HCT116 (cell line): ENCODE results near the gene TACC2. TPM values are rescaled to one million over a fixed set of nuclear protein-coding genes. Genes with fewer than 3 reads are reported as not detected.
A peak's percentile ranks its signal among the peaks of the same experiment; 100 is the strongest.

Experiments
- ATAC-seq: fragments of 200-7000 bp; cut with Tn5 transposase; 2 replicates; pipeline ENCODE4 v1.9.1; 2020; ENCODE audit warnings: mild to moderate bottlenecking, moderate library complexity
- BruUV-seq: library from RNA; stranded (reverse); fragments of 400-500 nt; replicated peaks from 2 replicates; lab custom pipeline; 2021; lab: Mats Ljungman, UMichigan
- CTCF ChIA-PET: fragments of 300-600 bp; sonication (Branson Sonifier 250); formaldehyde crosslinking; loops from one replicate; lab custom pipeline; 2021; ENCODE audit warnings: antibody characterized with exemption; lab: Charles Lee
- POLR2A ChIA-PET: fragments of 300-600, 350-600 bp; sonication (Branson Sonifier 250); formaldehyde crosslinking; loops from one replicate; lab custom pipeline; 2021; ENCODE audit warnings: antibody characterized with exemption; lab: Charles Lee
- RAD21 ChIA-PET, 2 experiments: fragments of 300-600 bp; sonication (Branson Sonifier 250); formaldehyde crosslinking; loops; one replicate each; lab custom pipeline; 2023; ENCODE audit warnings: low total read pairs in 2 of 2; ENCODE audit not compliant: uncharacterized antibody in 2 of 2, unreplicated experiment in 2 of 2, low non-redundant PET in 1 of 2; lab: Charles Lee
- DNase-seq: peaks from one replicate; pipeline ENCODE4 v3.0.0-alpha.2; 2010; ENCODE audit warnings: low read depth, low spot score
- H2AFZ ChIP-seq: fragments of 200-600 bp; shearing (Covaris generic), sonication (generic); 2 replicates; pipeline ENCODE4 v1.6.1; 2017; ENCODE audit warnings: low read depth, mixed run types, mixed read lengths, antibody characterized with exemption, low read length; ENCODE audit not compliant: poor library complexity, severe bottlenecking
- H3K27ac ChIP-seq: 2 replicates; pipeline ENCODE4 v1.5.1; 2012; ENCODE audit warnings: low read depth, low read length
- H3K27me3 ChIP-seq: fragments of 200-600 bp; sonication (generic); 2 replicates; pipeline ENCODE4 v1.6.1; 2016; ENCODE audit warnings: mixed run types, low read length, mixed read lengths; ENCODE audit not compliant: insufficient read depth
- H3K36me3 ChIP-seq, 2 experiments: fragments of 200-500 bp in 1 of 2; fragments of 200-600 bp in 1 of 2; sonication (Bioruptor generic) in 1 of 2; sonication (generic) in 1 of 2; 2 replicates each; pipeline versions ENCODE4 v1.5.1 to v1.6.1; 2014 to 2016; ENCODE audit warnings: low read length in 2 of 2, inconsistent platforms in 1 of 2, mixed read lengths in 1 of 2, mixed run types in 1 of 2; ENCODE audit not compliant: insufficient read depth in 2 of 2, control insufficient read depth in 1 of 2
- H3K4me1 ChIP-seq, 2 experiments: fragments of 200-600 bp in 1 of 2; sonication (generic) in 1 of 2; 2 replicates each; pipeline versions ENCODE4 v1.5.1 to v1.6.1; 2012 to 2017; ENCODE audit warnings: low read length in 2 of 2, inconsistent platforms in 1 of 2, mild to moderate bottlenecking in 1 of 2, mixed read lengths in 1 of 2, mixed run types in 1 of 2, moderate library complexity in 1 of 2; ENCODE audit not compliant: insufficient read depth in 2 of 2, control insufficient read depth in 1 of 2
- H3K4me2 ChIP-seq: fragments of 200-600 bp; sonication (generic); 2 replicates; pipeline ENCODE4 v1.6.1; 2017; ENCODE audit warnings: mixed run types, low read length, mixed read lengths
- H3K4me3 ChIP-seq, 2 experiments: fragments of 200-600 bp in 1 of 2; sonication (generic) in 1 of 2; replicated peaks in 1 of 2; 2 replicates each; pipeline ENCODE4 v1.5.1; 2011 to 2016; ENCODE audit warnings: low read length in 2 of 2, control low read depth in 1 of 2, low read depth in 1 of 2, mild to moderate bottlenecking in 1 of 2, mixed read lengths in 1 of 2, mixed run types in 1 of 2
- H3K79me2 ChIP-seq: fragments of 200-600 bp; sonication (generic); 2 replicates; pipeline ENCODE4 v1.6.1; 2017; ENCODE audit warnings: mild to moderate bottlenecking, mixed run types, low read length, moderate library complexity, mixed read lengths; ENCODE audit not compliant: insufficient read depth
- H3K9ac ChIP-seq: fragments of 200-600 bp; sonication (generic); 2 replicates; pipeline ENCODE4 v1.6.1; 2016; ENCODE audit warnings: low read length, mixed read lengths
- H3K9me2 ChIP-seq: fragments of 200-600 bp; sonication (generic), shearing (Covaris generic); 2 replicates; pipeline ENCODE4 v1.6.1; 2017; ENCODE audit warnings: mixed run types, mild to moderate bottlenecking, moderate library complexity; ENCODE audit not compliant: insufficient read depth
- H3K9me3 ChIP-seq, 2 experiments: fragments of 200-500 bp in 1 of 2; fragments of 200-600 bp in 1 of 2; sonication (Bioruptor generic) in 1 of 2; sonication (generic) in 1 of 2; 2 replicates each; pipeline ENCODE4 v1.6.1; 2014 to 2017; ENCODE audit warnings: low read length in 2 of 2, mixed read lengths in 2 of 2, inconsistent platforms in 1 of 2, low read depth in 1 of 2, mild to moderate bottlenecking in 1 of 2, mixed run types in 1 of 2, moderate library complexity in 1 of 2; ENCODE audit not compliant: control insufficient read depth in 1 of 2, insufficient read depth in 1 of 2
- H4K20me1 ChIP-seq: fragments of 200-600 bp; sonication (generic), shearing (Covaris generic); 2 replicates; pipeline ENCODE4 v1.6.1; 2017; ENCODE audit warnings: mixed run types, mild to moderate bottlenecking, moderate library complexity; ENCODE audit not compliant: insufficient read depth
- CEBPB ChIP-seq: IDR thresholded peaks from 2 replicates; pipeline ENCODE4 v1.6.1; 2012; ENCODE audit warnings: low read depth
- ELF1 ChIP-seq: IDR thresholded peaks from 2 replicates; pipeline ENCODE4 v1.6.1; 2012; ENCODE audit warnings: low read depth, borderline replicate concordance
- EZH2 ChIP-seq: fragments of 200-600 bp; sonication (generic); IDR thresholded peaks from 2 replicates; pipeline ENCODE4 v1.6.1; 2017; ENCODE audit warnings: antibody characterized with exemption, mixed run types
- FOSL1 ChIP-seq: IDR thresholded peaks from 2 replicates; pipeline ENCODE4 v1.6.1; 2012; ENCODE audit warnings: low read depth
- JUND ChIP-seq: IDR thresholded peaks from 2 replicates; pipeline ENCODE4 v1.6.1; 2012
- POLR2AphosphoS5 ChIP-seq: IDR thresholded peaks from 2 replicates; pipeline ENCODE4 v1.6.1; 2011; ENCODE audit warnings: mild to moderate bottlenecking, low read depth, low read length, moderate library complexity
- REST ChIP-seq: IDR thresholded peaks from 2 replicates; pipeline ENCODE4 v1.6.1; 2012; ENCODE audit warnings: low read depth
- YY1 ChIP-seq: IDR thresholded peaks from 2 replicates; pipeline ENCODE4 v1.6.1; 2011; ENCODE audit warnings: low read length, low read depth, moderate library complexity, mild to moderate bottlenecking; ENCODE audit not compliant: insufficient replicate concordance; ENCODE audit errors: extremely low read depth
- ZNF274 ChIP-seq: fragments of 200-500 bp; sonication (Bioruptor generic); IDR thresholded peaks from 2 replicates; pipeline ENCODE4 v1.6.1; 2014; ENCODE audit warnings: mild to moderate bottlenecking, low read depth, low read length, inconsistent platforms
- intact Hi-C: fragments of 100-400 bp; cut with micrococcal nuclease; formaldehyde crosslinking; loops from 2 replicates; pipeline ENCODE4 v1.10.0; 2022
- total RNA-seq: library from RNA; stranded (reverse); gene quantifications from one replicate; pipeline ENCODE4 v1.2.1, GENCODE V29; 2021; ENCODE audit not compliant: unreplicated experiment

Gene TACC2
- total RNA-seq, 1 experiment from 2014 or later: 38.6 TPM

- TF ChIP-seq POLR2AphosphoS5 (peak; percentile 23; the same call in 1 of the 2 replicates), ZNF274 (no peak), ELF1 (no peak), JUND (no peak), CEBPB (no peak)
Observed at GRCh38 chr10:122051609-122052385, 62.8 kb downstream of the TACC2 start (continued).

GRCh38 chr10:122052701-122053100 is 63.7 kb downstream of the TACC2 start:
- ATAC-seq (no peak), DNase-seq (no peak)
- H3K27me3 ChIP-seq: no peaks in the 10 kb centered on the region
- no peaks in the 10 kb centered on the region for H3K36me3 ChIP-seq
- POLR2A ChIA-PET: interaction anchor here (1.4 kb wide), 1 partner anchor 60 kb away, joined by 4 read pairs; no protein-coding TSS in a partner anchor
- H3K4me3 ChIP-seq: no peak overlapping the region
- intact Hi-C loops: loop anchor here (5.0 kb wide), 1 partner anchor 215 kb away; no protein-coding TSS in a partner anchor
- CTCF ChIA-PET: interaction anchor here (0.9 to 2.1 kb wide), 5 partner anchors 11 to 283 kb away, joined by 3 to 15 read pairs (median 5); no protein-coding TSS in a partner anchor
- no peaks in the 10 kb centered on the region for H4K20me1 ChIP-seq
- H3K79me2 ChIP-seq: no peaks in the 10 kb centered on the region
- no peaks in the 10 kb centered on the region for H3K9me3 ChIP-seq
- no peaks in the 10 kb centered on the region for H3K9me2 ChIP-seq
- no peak overlapping the region for H2AFZ ChIP-seq
- peaks cover 19 to 23% of the 10 kb centered on the region in 2 experiments for H3K4me1 ChIP-seq
- H3K4me2 ChIP-seq: no peak overlapping the region
- BruUV-seq: no TSS peak
- RAD21 ChIA-PET: interaction anchor here in 1 of 2 experiments (1.5 kb wide), 1 partner anchor 60 kb away, joined by 3 read pairs; no protein-coding TSS in a partner anchor
- TF ChIP-seq EZH2: no peak
- TF ChIP-seq REST: no peak
- no peak for TF ChIP-seq CEBPB
- TF ChIP-seq FOSL1: no peak
- no peak for TF ChIP-seq YY1
- H3K9ac ChIP-seq: no peak overlapping the region
- no peak overlapping the region for H3K27ac ChIP-seq
